SH-SY5Y (cell line): ENCODE data around the gene EMD.

Experiments
- GATA2 ChIP-seq: IDR thresholded peaks from 2 replicates; pipeline ENCODE4 v1.6.1; 2011; ENCODE audit warnings: mild to moderate bottlenecking, low read depth, low read length
- GATA3 ChIP-seq: IDR thresholded peaks from 2 replicates; pipeline ENCODE4 v1.6.1; 2011; ENCODE audit warnings: low read depth, mild to moderate bottlenecking, low read length, moderate library complexity

GRCh38 chrX:154365052-154365600 lies 14.0 kb upstream of the EMD start:
- no peak for TF ChIP-seq GATA2
- no peak for TF ChIP-seq GATA3
